ENCODE data around the gene TMTC2.

DNA sequence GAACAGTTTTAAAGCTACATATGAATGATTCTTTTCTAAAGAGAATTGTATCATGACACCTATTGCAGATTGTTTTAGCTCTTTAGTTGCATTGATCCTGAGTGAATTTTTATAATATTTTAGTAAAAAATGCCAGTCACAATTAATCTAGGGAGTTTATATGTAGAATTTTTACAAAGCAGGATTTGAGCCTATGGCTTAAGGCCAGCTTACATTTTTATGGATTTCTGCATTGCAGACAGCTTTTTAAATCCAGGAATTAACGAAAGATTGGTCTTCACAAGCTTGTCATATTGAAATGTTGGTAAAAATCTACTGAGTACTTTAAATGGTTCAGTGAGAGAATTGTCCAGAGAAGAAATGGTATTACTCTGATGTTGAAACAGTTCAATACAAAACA, 358.0 kb downstream of the TMTC2 start:
- TF ChIP-seq POLR2A (IDR thresholded peaks at IDR 0.05; ENCODE audit: low read length) = no peak
- TF ChIP-seq GATA1 (IDR thresholded peaks at IDR 0.05; ENCODE audit: low read depth, low read length) = no peak
